Stimulated activated CD4-positive, alpha-beta T cell treated with anti-CD3 and anti-CD28 coated beads, Interleukin-2, amount 100 ng/mL, for 4 hours (primary cell): ENCODE data around the gene BIRC5.
"Not testable (repeated sequence)": the region's sequence is repeated elsewhere in the genome, so short reads cannot be mapped to it uniquely, and the experiment has no call there.

Source experiments
- DNase-seq: peaks from one replicate; pipeline ENCODE4 v3.0.0-alpha.2; 2020; ENCODE audit warnings: low read depth

The BIRC5 gene

DNA sequence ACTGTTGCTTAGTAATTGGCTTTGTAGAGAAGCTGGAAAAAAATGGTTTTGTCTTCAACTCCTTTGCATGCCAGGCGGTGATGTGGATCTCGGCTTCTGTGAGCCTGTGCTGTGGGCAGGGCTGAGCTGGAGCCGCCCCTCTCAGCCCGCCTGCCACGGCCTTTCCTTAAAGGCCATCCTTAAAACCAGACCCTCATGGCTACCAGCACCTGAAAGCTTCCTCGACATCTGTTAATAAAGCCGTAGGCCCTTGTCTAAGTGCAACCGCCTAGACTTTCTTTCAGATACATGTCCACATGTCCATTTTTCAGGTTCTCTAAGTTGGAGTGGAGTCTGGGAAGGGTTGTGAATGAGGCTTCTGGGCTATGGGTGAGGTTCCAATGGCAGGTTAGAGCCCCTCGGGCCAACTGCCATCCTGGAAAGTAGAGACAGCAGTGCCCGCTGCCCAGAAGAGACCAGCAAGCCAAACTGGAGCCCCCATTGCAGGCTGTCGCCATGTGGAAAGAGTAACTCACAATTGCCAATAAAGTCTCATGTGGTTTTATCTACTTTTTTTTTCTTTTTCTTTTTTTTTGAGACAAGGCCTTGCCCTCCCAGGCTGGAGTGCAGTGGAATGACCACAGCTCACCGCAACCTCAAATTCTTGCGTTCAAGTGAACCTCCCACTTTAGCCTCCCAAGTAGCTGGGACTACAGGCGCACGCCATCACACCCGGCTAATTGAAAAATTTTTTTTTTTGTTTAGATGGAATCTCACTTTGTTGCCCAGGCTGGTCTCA lies 11.2 kb downstream of the BIRC5 start:
- no peak for DNase-seq

DNA sequence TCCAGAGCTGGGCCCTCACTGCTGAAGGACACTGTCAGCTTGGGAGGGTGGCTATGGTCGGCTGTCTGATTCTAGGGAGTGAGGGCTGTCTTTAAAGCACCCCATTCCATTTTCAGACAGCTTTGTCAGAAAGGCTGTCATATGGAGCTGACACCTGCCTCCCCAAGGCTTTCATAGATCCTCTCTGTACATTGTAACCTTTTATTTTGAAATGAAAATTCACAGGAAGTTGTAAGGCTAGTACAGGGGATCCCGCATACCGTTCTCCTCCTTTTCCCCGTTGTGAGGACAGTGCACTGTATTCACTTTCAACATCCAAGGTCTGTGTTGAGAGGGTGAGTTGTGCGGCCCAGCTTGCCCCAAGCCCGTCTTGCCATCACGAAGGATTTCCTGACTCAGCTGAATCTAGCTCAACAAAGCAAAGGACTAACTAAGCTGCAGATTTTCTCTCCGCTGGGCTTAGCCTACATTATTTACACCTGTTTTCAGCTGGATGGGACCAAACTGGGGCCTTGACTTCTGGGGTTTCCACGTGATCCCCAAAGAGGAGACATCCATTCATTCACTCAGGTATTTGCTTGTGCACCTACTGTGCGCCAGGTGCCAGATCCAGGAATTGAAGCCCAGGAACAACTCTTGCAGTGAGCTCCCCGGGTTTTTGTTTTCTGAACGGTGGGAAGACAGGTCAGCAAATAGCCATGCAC lies 12.2 kb downstream of the BIRC5 start:
- no peak for DNase-seq

DNA sequence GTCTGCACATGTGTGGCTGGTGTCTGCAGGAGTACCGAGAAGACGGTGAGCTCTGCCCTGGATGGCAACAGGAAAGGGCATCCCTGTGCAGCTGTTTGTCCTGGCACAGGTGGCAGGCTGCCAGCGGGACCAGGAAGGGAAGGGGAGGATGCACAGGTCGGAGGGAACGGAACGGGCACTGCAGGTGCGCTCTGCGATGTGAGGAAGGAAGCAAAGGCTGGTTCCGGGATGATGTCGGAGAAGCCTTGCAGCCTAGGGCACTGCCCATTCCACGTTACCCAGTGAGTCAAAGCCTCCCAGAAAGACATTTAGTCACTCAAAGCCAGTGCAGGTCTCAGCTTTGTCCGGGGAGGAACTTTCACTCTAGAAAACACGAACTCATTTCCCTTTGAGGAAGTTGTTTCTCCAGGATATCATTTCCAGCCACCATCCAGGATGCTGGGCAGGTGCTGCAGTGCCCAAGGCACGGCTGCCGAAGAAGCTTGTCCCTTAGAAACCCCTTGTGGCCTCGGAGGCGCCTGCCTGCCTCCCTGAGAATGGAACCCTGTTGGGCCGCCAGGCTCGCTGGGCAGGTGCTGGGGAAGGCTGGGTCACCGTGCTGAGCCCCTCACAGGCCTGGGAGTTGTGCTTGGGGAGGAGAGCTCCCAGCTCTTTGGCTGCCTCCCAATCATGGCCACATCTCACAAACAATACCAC lies 12.9 kb downstream of the BIRC5 start:
- no peak for DNase-seq

DNA sequence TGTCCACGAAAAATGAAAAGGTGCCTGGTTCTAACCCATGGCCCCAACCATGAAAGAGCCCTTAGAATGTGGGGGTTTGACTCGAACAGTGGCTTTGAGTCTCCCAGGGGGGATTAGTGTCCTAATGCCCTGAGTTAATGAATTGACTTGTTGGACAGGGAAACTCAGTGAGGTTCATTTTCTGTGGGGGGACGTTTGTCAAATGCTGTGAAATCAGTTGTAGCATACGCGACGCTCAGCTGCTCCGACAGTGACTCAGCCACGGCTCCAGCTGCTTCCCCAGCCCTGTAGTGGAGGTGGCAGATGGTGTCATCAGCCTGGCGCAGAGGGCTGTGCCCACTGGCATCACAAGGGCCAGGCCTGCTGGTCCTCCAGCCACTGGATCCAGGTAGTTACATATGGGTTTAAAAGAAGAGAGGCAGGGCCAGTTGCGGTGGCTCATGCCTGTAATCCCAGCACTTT lies 13.4 kb downstream of the BIRC5 start:
- no peak for DNase-seq

DNA sequence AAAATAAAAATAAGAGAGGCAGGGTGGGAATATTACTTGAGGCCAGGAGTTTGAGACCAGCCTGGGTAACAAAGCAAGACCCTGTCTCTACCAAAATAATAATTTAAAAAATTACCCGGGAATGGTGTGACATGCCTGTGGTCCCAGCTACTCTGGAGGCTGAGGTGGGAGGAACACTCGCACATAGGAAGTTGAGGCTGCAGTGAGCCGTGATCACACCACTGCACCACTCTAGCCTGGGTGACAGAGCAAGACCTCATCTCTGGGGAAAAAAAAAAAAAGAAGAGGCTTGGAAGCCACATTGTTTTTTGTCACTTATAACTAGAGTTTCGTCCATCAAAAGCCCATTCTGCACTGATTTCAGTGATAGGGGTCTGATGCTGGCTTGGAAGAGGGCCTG lies 14.1 kb downstream of the BIRC5 start:
- no peak for DNase-seq

DNA sequence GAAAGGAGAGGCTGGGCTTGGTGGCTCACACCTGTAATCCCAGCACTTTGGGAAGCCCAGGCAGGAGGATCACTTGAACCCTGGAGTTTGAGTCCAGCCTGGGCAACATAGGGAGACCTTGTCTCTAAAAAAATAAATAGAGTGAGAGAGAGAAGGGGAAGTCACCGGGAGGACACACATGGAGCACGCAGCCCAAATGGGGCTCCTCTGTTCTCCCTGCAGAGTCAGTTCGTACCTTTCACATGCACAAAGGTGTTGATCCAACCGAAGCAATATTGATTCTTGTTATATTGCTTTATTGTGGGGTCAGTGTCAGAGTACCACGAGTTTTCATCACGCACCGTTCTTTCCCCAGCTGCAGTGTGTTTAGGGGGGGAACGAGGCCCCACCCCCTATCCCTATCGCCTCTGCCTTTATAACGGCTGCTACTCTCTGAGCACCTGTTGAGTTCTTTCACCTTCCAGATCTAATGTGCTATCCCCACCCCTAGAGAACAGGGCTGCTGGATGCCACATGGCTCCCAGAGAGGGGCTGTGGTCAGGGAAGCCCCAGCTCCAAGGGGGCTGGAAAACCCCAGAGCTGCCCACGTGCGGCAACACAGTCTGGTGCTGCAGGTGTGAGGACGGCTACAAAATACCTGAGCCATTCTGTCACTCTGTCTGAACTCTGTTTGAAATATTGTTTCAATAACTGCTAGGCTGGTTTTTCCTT lies 16.4 kb downstream of the BIRC5 start:
- no peak for DNase-seq

DNA sequence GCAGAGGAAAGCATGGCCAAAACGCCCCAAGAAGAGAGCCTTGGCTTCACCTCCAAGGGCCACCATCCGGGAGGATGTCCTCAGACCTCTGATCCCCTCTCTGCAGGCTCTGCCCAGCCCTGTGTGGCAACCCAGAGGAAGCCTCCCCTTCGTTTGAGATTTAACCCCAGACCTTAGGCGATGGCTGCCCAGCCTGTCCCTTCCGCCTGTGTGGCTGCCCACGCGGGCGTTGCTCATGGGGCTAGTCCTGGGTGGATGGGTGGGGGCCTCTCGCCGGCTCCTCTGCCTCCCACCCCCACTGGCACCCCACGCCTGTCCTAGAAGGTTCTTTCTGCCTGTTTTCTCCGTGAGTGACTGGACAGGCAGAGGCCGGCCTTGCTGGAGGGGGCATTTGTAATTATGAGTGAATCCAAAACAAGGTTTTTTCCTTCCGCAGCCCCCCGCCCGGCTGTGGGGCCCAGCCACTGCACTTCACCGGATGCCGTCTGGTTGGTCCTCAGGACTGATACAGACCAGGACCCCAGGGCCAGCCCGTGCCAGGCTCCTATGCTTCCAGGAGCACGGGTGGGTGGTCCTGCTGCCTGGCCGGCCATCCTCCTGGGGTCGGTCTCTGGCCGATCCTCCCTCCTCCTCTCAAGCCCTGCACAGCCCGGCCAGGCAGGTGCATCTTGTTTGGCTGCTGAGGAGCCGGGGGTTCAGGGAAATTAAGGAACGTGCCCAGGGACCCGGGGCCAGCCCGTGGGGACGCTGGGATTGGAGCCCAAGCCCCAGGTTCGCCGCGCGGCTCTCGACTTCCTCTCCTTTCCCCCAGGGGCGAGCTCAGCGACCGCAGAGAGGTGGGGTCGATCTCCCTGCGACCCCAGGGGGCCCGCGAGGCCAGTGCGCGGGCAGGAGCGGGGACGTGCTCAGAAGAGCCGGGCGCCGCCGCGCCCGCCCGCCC lies 17.2 kb downstream of the BIRC5 start, which contains the start of gene TMEM235:
Gene TMEM235 (plus strand): TSS at position 636 of the 940 bp plus-strand sequence. CDS start 393 bp downstream, outside the sequence.
- no peak for DNase-seq

DNA sequence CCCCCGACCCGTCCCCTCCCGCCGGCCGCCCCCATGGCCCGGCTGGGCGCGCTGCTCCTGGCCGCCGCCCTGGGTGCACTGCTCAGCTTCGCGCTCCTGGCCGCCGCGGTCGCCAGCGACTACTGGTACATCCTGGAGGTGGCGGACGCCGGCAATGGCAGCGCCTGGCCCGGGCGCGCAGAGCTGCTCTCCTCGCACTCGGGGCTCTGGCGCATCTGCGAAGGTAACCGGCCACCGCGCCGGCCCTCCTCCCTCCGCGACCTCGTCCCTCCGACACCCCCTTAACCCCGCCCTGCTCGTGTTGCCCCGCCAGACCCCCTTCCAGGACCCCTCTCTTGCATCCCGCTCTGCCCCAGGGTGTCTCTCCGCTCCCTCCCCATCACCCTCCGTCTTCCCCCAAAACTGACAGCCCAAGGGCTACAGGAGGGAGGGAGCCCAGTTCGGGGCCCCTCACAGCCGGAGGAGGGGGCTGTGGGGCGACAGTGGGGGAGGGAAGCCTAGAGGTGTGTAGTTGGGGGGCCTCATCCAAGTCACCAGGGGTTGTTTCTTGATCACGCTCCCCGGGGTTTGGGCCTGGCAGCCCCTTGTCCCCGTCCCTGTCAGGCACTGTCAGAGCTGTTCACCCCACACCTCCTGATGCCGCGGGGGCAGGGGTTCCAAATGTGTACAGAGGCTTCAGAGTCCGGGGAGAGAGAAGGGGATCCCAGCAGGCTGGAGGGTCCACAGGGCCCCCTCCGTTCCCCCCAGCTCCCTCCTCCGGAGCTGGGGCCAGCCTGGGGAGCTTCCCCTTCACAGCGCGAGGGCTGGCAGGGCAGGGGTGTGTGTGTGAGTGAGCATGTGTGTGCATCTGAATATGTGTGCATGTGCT lies 18.2 kb downstream of the BIRC5 start:
- DNase-seq = no peak

DNA sequence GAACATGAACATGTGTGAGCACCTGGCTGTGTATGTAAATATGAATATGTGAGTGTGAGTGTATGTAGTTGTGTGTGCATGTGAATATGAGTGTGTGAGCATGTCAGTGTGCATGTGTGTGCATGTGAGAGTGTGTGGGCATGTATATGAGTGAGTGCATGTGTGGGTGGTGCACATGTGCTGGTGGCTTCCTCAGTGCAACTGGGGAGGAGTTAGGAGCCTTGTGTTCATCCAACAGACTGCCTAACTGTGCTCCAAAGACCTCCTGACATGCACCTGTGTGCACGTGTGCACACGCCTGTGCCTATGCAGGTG lies 18.8 kb downstream of the BIRC5 start:
- DNase-seq = no peak

DNA sequence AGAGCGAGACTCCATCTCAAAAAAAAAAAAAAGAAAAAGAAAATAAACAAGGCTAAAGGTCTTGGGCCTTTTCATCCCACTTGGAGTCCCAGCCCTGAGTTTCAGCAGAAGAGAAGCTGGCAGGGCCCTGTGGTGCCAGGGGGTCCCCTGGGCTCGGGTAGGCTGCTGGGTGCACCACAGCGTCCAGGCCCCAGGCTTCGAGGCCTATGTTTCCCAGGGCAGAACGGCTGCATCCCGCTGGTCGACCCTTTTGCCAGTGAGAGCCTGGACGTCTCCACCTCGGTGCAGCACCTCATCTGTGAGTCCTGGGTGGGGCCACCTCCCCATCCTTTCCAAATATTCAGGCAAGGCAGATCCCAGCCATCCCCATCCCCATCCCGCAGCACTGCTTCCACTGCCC lies 19.6 kb downstream of the BIRC5 start:
- DNase-seq = no peak

DNA sequence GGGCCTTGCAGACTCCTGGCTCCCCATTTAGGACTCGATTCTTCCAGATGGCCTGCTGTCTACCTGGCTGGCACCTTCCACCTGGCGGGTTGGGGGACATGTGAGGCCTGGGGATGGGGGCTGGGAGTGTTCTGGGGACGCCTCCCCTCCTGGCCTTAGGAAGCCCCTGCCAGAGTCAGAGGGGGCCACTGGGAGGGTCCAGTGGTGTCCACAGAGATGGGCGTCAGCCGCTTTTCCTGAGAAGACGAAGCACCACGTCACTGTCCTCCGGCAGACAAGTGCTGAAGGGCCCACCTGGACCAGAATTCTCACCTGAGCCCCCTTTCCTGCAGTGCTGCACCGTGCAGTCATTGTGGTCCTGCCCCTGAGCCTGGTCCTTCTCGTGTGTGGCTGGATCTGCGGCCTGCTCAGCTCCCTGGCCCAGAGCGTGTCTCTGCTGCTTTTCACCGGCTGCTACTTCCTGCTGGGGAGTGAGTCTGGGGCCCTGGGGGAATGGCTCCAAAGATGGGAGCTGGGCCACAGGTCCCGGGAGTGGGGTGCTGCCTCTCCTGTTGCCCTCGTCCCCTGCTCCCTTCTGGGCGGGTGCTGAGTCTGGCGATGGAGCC lies 20.3 kb downstream of the BIRC5 start:
- no peak for DNase-seq

DNA sequence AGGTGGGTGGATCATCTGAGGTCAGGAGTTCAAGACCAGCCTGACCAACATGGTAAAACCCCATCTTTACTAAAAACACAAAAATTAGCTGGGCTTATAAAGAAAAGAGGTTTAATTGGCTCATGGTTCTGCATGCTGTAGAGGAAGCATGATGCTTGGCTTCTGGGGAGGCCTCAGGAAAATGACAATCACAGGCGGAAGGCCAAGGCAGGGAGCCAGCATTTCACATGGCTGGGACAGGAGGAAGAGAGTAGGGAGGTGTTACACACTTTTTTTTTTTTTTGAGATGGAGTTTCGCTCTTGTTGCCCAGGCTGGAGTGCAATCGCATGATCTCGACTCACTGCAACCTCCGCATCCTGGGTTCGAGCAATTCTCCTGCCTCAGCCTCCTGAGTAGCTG lies 21.0 kb downstream of the BIRC5 start:
- DNase-seq = not testable (repeated sequence)

DNA sequence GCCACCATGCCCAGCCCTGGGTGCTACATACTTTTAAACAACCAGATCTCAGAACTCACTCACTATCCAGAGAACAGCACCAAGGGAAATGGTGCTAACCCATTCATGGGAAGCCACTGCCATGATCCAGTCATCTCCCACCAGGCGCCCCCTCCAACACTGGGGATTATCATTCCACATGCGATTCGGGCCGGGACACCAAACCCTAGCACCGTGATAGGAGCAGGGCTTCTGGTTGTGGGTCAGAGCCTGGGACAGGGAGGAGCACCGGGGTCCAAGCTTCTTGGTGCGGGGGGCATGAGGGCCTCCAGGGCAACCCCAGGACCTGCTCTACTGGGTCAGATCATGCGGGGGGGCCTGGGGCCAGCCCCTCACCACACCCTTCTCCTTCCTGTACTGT lies 21.8 kb downstream of the BIRC5 start:
- DNase-seq = no peak

DNA sequence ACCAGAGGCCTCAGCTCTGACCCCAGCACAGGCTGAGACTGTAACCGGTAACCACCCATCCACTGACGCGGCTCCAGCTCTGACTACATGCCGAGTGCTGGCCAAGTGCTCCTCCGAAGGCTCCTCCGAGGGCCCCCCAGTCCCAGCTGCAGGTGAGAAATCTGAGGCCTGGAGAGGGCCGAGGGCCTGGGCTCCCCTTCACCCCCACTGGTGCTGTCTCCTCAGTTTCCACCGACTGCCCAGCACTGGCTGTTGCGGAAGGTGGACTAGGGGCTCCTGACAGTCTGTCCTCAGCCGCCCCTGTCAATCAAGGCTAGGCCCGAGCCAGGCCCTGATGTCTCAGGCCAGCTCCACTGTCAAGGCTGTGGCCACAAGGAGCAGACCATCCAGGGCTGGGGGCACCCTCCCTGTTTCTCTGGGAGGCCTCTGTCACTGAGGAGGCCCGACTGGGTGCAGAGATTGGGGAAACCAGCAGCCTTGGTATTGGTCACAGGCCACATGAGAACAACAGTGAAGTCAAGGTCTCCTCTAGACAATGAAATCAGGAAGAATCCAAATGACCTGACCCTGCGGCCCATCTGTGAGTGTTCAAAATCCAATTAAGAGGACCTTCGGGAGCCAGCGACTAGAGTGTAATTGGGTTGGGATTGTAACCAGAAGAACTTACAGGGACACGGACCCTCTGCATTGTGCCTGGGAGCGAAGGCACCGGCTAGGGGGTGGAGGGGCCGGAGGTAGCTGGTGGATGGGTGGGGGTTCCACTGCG lies 22.5 kb downstream of the BIRC5 start:
- no peak for DNase-seq

DNA sequence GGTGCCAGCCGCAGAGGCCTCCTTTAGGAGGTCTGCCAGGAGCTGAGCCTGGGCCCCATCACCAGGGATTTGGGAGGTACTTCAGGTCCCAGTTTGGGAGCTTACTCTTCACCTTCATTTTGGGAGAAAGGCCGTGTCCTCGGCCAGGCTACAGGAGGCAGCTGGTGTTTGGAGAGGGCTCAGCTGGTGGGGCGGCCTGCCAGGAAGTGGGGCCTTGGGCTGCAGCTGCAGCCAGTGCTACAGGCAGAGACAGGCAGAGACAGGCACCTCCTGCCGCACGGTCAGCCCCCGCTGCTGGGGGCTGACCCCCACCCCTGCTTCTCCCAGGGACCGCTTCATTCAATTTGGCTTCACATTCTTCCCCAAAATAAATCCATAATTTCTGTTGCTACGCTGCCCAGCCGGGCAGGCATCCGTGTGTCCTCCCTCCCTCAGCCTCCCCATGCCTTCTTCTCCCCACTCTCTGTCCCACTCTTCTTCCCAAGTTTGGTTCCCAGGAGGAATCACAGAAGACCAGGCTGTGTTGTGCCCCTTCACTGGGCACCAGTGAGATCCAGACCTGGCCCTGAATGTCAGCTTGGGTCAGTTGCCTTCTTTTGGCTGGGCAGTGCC lies 23.5 kb downstream of the BIRC5 start:
- no peak for DNase-seq

DNA sequence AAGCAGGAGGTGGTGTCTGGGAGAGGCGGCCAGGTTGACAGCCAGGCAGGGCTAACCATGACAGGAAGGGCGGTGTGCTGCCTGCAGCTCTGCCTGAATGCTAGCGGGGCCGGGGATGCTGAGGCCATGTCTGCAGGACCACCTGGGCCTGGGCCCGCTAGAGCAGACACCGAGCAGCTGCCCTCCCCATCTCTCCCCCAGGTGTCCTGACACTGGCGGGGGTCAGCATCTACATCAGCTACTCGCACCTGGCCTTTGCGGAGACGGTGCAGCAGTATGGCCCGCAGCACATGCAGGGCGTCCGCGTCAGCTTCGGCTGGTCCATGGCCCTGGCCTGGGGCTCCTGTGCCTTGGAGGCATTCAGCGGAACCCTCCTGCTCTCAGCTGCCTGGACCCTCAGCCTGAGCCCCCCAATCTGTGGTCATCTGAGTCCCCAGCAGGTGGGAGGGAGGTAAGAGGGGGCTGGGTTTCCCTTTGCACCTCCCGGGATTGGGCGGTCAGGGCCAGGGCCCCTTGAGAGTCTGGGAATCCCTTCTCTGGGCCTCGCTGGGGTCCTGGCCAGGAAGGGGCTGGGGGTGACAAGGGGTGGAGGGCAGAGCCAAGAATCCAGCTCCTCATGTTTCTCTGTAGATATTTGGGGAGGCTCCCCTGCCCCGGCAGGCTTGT lies 24.9 kb downstream of the BIRC5 start:
- DNase-seq = no peak

DNA sequence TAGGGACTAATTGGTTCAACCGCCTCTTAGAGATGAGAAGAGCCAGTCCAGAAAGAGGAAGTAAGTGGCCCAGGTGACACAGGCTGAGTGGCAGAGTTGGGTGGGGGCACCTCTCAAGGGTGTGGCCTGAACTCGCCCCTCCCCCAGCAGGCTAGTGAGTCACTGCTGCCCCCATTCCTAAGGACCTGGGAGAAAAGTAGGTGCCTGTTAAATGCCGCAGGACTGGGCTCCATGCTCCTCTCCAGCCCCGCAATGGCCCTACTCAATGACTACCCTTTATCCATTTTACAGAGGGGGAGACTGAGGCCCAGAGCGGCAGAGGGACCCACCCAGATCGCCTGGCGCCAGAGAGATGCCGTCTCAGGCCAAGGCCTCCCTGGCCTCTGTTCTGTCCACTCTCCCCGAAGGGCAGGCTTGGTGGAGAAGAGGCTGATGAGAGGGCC lies 25.5 kb downstream of the BIRC5 start:
- no peak for DNase-seq
